Ishikawa (cell line): Measurements from ENCODE around the gene RAB3C.

Source experiments
- CEBPB ChIP-seq: IDR thresholded peaks from 2 replicates; pipeline ENCODE4 v1.6.1; 2012
- CREB1 ChIP-seq: IDR thresholded peaks from 2 replicates; pipeline ENCODE4 v1.6.1; 2012; ENCODE audit warnings: low read depth
- EGR1 ChIP-seq: IDR thresholded peaks from 2 replicates; pipeline ENCODE4 v1.6.1; 2012
- EP300 ChIP-seq: IDR thresholded peaks from 2 replicates; pipeline ENCODE4 v1.6.1; 2012; ENCODE audit warnings: borderline replicate concordance
- FOXM1 ChIP-seq: IDR thresholded peaks from 2 replicates; pipeline ENCODE4 v1.6.1; 2012; ENCODE audit warnings: low read depth, borderline replicate concordance
- MAX ChIP-seq: IDR thresholded peaks from 2 replicates; pipeline ENCODE4 v1.6.1; 2012
- NFIC ChIP-seq: IDR thresholded peaks from 2 replicates; pipeline ENCODE4 v1.6.1; 2012
- RAD21 ChIP-seq: IDR thresholded peaks from 2 replicates; pipeline ENCODE4 v1.6.1; 2012; ENCODE audit warnings: low read depth
- REST ChIP-seq: IDR thresholded peaks from 2 replicates; pipeline ENCODE4 v1.6.1; 2012; ENCODE audit warnings: low read depth, mild to moderate bottlenecking
- TAF1 ChIP-seq: IDR thresholded peaks from 2 replicates; pipeline ENCODE4 v1.6.1; 2012; ENCODE audit warnings: low read depth, mild to moderate bottlenecking
- TCF12 ChIP-seq: IDR thresholded peaks from 2 replicates; pipeline ENCODE4 v1.6.1; 2012; ENCODE audit warnings: low read depth
- TEAD4 ChIP-seq: IDR thresholded peaks from 2 replicates; pipeline ENCODE4 v1.6.1; 2012
- USF1 ChIP-seq: IDR thresholded peaks from 2 replicates; pipeline ENCODE4 v1.6.1; 2012
- YY1 ChIP-seq: IDR thresholded peaks from 2 replicates; pipeline ENCODE4 v1.6.1; 2012; ENCODE audit warnings: low read depth
- ZBTB7A ChIP-seq: IDR thresholded peaks from 2 replicates; pipeline ENCODE4 v1.6.1; 2012; ENCODE audit warnings: low read depth

RAB3C gene

GRCh38 chr5:58731641-58732040 is 148.8 kb downstream of the RAB3C start:
- no peak for TF ChIP-seq EP300
- TF ChIP-seq MAX: no peak
- no peak for TF ChIP-seq TEAD4
- TF ChIP-seq RAD21: no peak
- TF ChIP-seq NFIC: no peak
- no peak for TF ChIP-seq YY1
- no peak for TF ChIP-seq USF1
- TF ChIP-seq CEBPB: no peak
- no peak for TF ChIP-seq TCF12
- no peak for TF ChIP-seq CREB1
- TF ChIP-seq FOXM1: no peak
- no peak for TF ChIP-seq EGR1
- no peak for TF ChIP-seq REST
- no peak for TF ChIP-seq ZBTB7A
- TF ChIP-seq TAF1: no peak

- no peak for TF ChIP-seq TCF12
- TF ChIP-seq EGR1: no peak
- no peak for TF ChIP-seq ZBTB7A
- no peak for TF ChIP-seq NFIC
- TF ChIP-seq RAD21: no peak
- TF ChIP-seq YY1: no peak
- no peak for TF ChIP-seq EP300
- no peak for TF ChIP-seq TAF1
Observed at GRCh38 chr5:58735637-58736036, 152.8 kb downstream of the RAB3C start.

GRCh38 chr5:58736214-58736613 is 153.3 kb downstream of the RAB3C start:
- TF ChIP-seq USF1: no peak
- TF ChIP-seq MAX: no peak
- TF ChIP-seq TAF1: no peak
- TF ChIP-seq NFIC: no peak
- TF ChIP-seq YY1: no peak
- TF ChIP-seq EP300: no peak
- no peak for TF ChIP-seq ZBTB7A
- TF ChIP-seq REST: no peak
- TF ChIP-seq TEAD4: no peak
- no peak for TF ChIP-seq RAD21
- TF ChIP-seq CEBPB: no peak
- TF ChIP-seq CREB1: no peak
- TF ChIP-seq TCF12: no peak
- no peak for TF ChIP-seq FOXM1
- TF ChIP-seq EGR1: no peak

- TF ChIP-seq TCF12 (no peak), CEBPB (no peak), YY1 (no peak), MAX (no peak), TAF1 (no peak)
Observed at GRCh38 chr5:58737671-58738070, 154.8 kb downstream of the RAB3C start.

- TF ChIP-seq EP300 (no peak), TAF1 (no peak), RAD21 (no peak), CEBPB (no peak), NFIC (no peak), TEAD4 (no peak), CREB1 (no peak), TCF12 (no peak), EGR1 (no peak), YY1 (no peak), MAX (no peak), FOXM1 (no peak), REST (no peak), USF1 (no peak), ZBTB7A (no peak)
Observed at GRCh38 chr5:58738336-58738735, 155.5 kb downstream of the RAB3C start.
